SK-N-MC (cell line): ENCODE measurements around the gene TMEM204.

Experiments
- EZH2 ChIP-seq: fragments of 200-600 bp; sonication (generic); IDR thresholded peaks from one replicate; pipeline ENCODE4 v1.6.1; 2017; ENCODE audit warnings: antibody characterized with exemption
- FOXP2 ChIP-seq: optimal IDR thresholded peaks from 2 replicates; pipeline ENCODE3; 2011; ENCODE audit warnings: mild to moderate bottlenecking, moderate library complexity; ENCODE audit not compliant: insufficient read depth; ENCODE audit errors: extremely low read length, control extremely low read depth
- POLR2AphosphoS5 ChIP-seq: IDR thresholded peaks from 2 replicates; pipeline ENCODE4 v1.6.1; 2012; ENCODE audit warnings: mild to moderate bottlenecking, low read depth, low read length, borderline replicate concordance

GRCh38 chr16:1518626-1519135, 14.8 kb upstream of the TMEM204 start:
- TF ChIP-seq POLR2AphosphoS5 (no peak), EZH2 (no peak), FOXP2 (no peak)
